Stimulated activated CD8-positive, alpha-beta memory T cell treated with anti-CD3 and anti-CD28 coated beads, Interleukin-7, amount 100 ng/mL, for 1 hour (primary cell): ENCODE measurements around the gene STMN3.
A peak's percentile ranks its signal among the peaks of the same experiment; 100 is the strongest.

Experiments used
- DNase-seq, 2 donors: peaks; one replicate each; pipeline ENCODE4 v3.0.0-alpha.2; 2020; ENCODE audit warnings: low read depth in 2 of 2

STMN3 gene

GRCh38 chr20:63653041-63653973 is at the start of gene STMN3:
Gene STMN3, minus strand, starts transcription at chr20:63653424. Its CDS starts 79 bp downstream, at chr20:63653345.
- peak in 1 of 2 donors; percentile 45 for DNase-seq

GRCh38 chr20:63702036-63702665 is 48.9 kb upstream of the STMN3 start:
- DNase-seq, result no peak

GRCh38 chr20:63701329-63702035 is 48.3 kb upstream of the STMN3 start:
- DNase-seq, result no peak

GRCh38 chr20:63701051-63701328 is 47.8 kb upstream of the STMN3 start:
- DNase-seq, result no peak

GRCh38 chr20:63700199-63701050 is 47.2 kb upstream of the STMN3 start:
- no peak for DNase-seq

GRCh38 chr20:63699466-63700198 is 46.4 kb upstream of the STMN3 start:
- DNase-seq, result no peak

- DNase-seq, result no peak
These were observed 45.7 kb upstream of the STMN3 start for GRCh38 chr20:63698739-63699465.

GRCh38 chr20:63697868-63698545 is 44.8 kb upstream of the STMN3 start:
- no peak for DNase-seq

GRCh38 chr20:63697357-63697867 is 44.2 kb upstream of the STMN3 start:
- DNase-seq, result no peak

- DNase-seq, result no peak
These were observed 43.6 kb upstream of the STMN3 start, which contains the start of gene TNFRSF6B for GRCh38 chr20:63696628-63697356. Gene TNFRSF6B, plus strand, starts transcription at chr20:63696652. Its CDS starts 116 bp downstream, at chr20:63696768.

- DNase-seq, result no peak
These were observed 43.0 kb upstream of the STMN3 start for GRCh38 chr20:63696306-63696627.

- DNase-seq, result no peak
These were observed 42.4 kb upstream of the STMN3 start for GRCh38 chr20:63695424-63696305.

GRCh38 chr20:63694584-63695423 is 41.6 kb upstream of the STMN3 start:
- DNase-seq, result no peak

- no peak for DNase-seq
These were observed 40.7 kb upstream of the STMN3 start for GRCh38 chr20:63693733-63694583.

- no peak for DNase-seq
These were observed 40.0 kb upstream of the STMN3 start for GRCh38 chr20:63693083-63693732.
